ENCODE results near the gene B4GALT2. TPM values are rescaled to one million over a fixed set of nuclear protein-coding genes. Genes with fewer than 3 reads are reported as not detected.

B4GALT2 gene
- total and polyA plus RNA-seq, 3 donors from 2014 or later, result 40.9 to 65.9 (median 47.7) TPM

GRCh38 chr1:43997295-43997999 is 18.4 kb downstream of the B4GALT2 start:
- no peak overlapping the region for H3K4me3 ChIP-seq
- 89 to 90% methylated on average over 17 to 18 of the region's 22 CpGs for WGBS, 2 donors
- no peak for TF ChIP-seq CTCF (IDR thresholded peaks at IDR 0.05)
- no peak for TF ChIP-seq POLR2A (IDR thresholded peaks at IDR 0.05)
- peaks cover 7% of the 10 kb centered on the region for H3K4me1 ChIP-seq
- no peaks in the 10 kb centered on the region for H3K27me3 ChIP-seq
- H3K9me3 ChIP-seq, result no peaks in the 10 kb centered on the region
- intact Hi-C loops (cut with DNase I; ENCODE audit: low total_unique reads), result no loop called here
- no peak overlapping the region for H3K27ac ChIP-seq
- DNase-seq, result no peak
- no peaks in the 10 kb centered on the region for H3K36me3 ChIP-seq (ENCODE audit: low read depth, missing control alignments)

- TF ChIP-seq CTCF (IDR thresholded peaks at IDR 0.05) (no peak), POLR2A (IDR thresholded peaks at IDR 0.05) (no peak)
- WGBS, 2 donors, result 85 to 90% methylated on average over 11 of the region's 11 CpGs
- intact Hi-C loops (cut with DNase I; ENCODE audit: low total_unique reads), result no loop called here
- Histone ChIP-seq H3K4me1 (peaks cover 5% of the 10 kb centered on the region), H3K9me3 (no peaks in the 10 kb centered on the region), H3K27ac (no peak overlapping the region), H3K36me3 (ENCODE audit: low read depth, missing control alignments) (no peaks in the 10 kb centered on the region), H3K27me3 (no peaks in the 10 kb centered on the region), H3K4me3 (no peak overlapping the region)
- no peak for DNase-seq
Measured at GRCh38 chr1:43998000-43998378, 19.0 kb downstream of the B4GALT2 start.

GRCh38 chr1:43999455-43999854 is 20.4 kb downstream of the B4GALT2 start:
- intact Hi-C loops (cut with DNase I; ENCODE audit: low total_unique reads), result no loop called here
- Histone ChIP-seq H3K27ac (no peak overlapping the region), H3K4me3 (no peak overlapping the region), H3K36me3 (ENCODE audit: low read depth, missing control alignments) (no peaks in the 10 kb centered on the region), H3K27me3 (no peaks in the 10 kb centered on the region), H3K9me3 (no peaks in the 10 kb centered on the region), H3K4me1 (peaks cover 5% of the 10 kb centered on the region)
- TF ChIP-seq CTCF (IDR thresholded peaks at IDR 0.05) (no peak), POLR2A (IDR thresholded peaks at IDR 0.05) (no peak)
- 68 to 74% methylated on average over 5 to 8 of the region's 8 CpGs for WGBS, 2 donors
- DNase-seq, result peak; percentile 60

- Histone ChIP-seq H3K27ac (no peak overlapping the region), H3K36me3 (ENCODE audit: low read depth, missing control alignments) (no peaks in the 10 kb centered on the region), H3K27me3 (no peaks in the 10 kb centered on the region), H3K4me3 (no peak overlapping the region), H3K9me3 (no peaks in the 10 kb centered on the region), H3K4me1 (peaks cover 5% of the 10 kb centered on the region)
- TF ChIP-seq CTCF (IDR thresholded peaks at IDR 0.05), result no peak
- no peak for TF ChIP-seq POLR2A (IDR thresholded peaks at IDR 0.05)
- no peak for DNase-seq
- 64 to 88% methylated on average over 4 to 8 of the region's 8 CpGs for WGBS, 2 donors
- intact Hi-C loops (cut with DNase I; ENCODE audit: low total_unique reads), result no loop called here
Measured at GRCh38 chr1:44000122-44000665, 21.2 kb downstream of the B4GALT2 start.

- H3K9me3 ChIP-seq, result no peaks in the 10 kb centered on the region
- H3K36me3 ChIP-seq (ENCODE audit: low read depth, missing control alignments), result no peaks in the 10 kb centered on the region
- no peak overlapping the region for H3K4me3 ChIP-seq
- WGBS, 2 donors, result 87 to 88% methylated on average over 5 to 8 of the region's 8 CpGs
- no peak for TF ChIP-seq CTCF (IDR thresholded peaks at IDR 0.05)
- TF ChIP-seq POLR2A (IDR thresholded peaks at IDR 0.05), result no peak
- intact Hi-C loops (cut with DNase I; ENCODE audit: low total_unique reads), result no loop called here
- H3K27me3 ChIP-seq, result no peaks in the 10 kb centered on the region
- peaks cover 5% of the 10 kb centered on the region for H3K4me1 ChIP-seq
- H3K27ac ChIP-seq, result no peak overlapping the region
- DNase-seq, result no peak
Measured at GRCh38 chr1:44002165-44002564, 23.2 kb downstream of the B4GALT2 start.

Data from testis (tissue), 3 donors.